Fibroblast of mammary gland (primary cell): ENCODE data around the gene EFCAB14.
"Not testable (repeated sequence)": the region's sequence is repeated elsewhere in the genome, so short reads cannot be mapped to it uniquely, and the experiment has no call there.

Experiments used
- DNase-seq: peaks from one replicate; pipeline ENCODE4 v3.0.0-alpha.2; 2010; ENCODE audit warnings: low read depth
- H3K4me3 ChIP-seq: 2 replicates; pipeline ENCODE4 v1.5.1; 2011; ENCODE audit warnings: low read depth, mild to moderate bottlenecking, low read length, moderate library complexity; ENCODE audit not compliant: control insufficient read depth
- TF ChIP-seq, protein P1 (sequence below): conservative IDR thresholded peaks from 2 replicates; pipeline ENCODE4 v1.5.1; 2011; ENCODE audit warnings: low read depth, low read length, inconsistent platforms; ENCODE audit not compliant: control insufficient read depth, insufficient read depth

The EFCAB14 gene

DNA sequence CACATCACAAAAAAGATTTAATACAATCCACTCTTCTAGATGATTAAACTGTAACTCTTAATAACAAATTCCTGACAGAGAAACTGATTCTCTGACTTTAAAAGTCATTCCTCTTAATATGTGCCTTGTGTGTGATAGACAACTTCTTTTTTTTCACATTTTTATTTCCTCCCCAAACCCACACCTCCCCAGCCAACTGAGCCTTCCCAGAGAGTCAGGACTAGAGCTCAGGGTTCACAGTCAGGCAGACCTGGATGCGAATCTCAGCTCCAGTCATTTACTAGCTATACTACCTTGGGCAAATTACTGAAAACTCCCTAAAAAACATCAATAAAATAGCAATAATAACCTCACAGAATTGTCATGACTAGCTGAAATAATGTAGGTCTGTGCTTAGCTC lies 64.9 kb downstream of the EFCAB14 start:
- TF ChIP-seq, protein P1, sequence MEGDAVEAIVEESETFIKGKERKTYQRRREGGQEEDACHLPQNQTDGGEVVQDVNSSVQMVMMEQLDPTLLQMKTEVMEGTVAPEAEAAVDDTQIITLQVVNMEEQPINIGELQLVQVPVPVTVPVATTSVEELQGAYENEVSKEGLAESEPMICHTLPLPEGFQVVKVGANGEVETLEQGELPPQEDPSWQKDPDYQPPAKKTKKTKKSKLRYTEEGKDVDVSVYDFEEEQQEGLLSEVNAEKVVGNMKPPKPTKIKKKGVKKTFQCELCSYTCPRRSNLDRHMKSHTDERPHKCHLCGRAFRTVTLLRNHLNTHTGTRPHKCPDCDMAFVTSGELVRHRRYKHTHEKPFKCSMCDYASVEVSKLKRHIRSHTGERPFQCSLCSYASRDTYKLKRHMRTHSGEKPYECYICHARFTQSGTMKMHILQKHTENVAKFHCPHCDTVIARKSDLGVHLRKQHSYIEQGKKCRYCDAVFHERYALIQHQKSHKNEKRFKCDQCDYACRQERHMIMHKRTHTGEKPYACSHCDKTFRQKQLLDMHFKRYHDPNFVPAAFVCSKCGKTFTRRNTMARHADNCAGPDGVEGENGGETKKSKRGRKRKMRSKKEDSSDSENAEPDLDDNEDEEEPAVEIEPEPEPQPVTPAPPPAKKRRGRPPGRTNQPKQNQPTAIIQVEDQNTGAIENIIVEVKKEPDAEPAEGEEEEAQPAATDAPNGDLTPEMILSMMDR, result no peak
- H3K4me3 ChIP-seq, result no peak overlapping the region
- DNase-seq, result no peak

DNA sequence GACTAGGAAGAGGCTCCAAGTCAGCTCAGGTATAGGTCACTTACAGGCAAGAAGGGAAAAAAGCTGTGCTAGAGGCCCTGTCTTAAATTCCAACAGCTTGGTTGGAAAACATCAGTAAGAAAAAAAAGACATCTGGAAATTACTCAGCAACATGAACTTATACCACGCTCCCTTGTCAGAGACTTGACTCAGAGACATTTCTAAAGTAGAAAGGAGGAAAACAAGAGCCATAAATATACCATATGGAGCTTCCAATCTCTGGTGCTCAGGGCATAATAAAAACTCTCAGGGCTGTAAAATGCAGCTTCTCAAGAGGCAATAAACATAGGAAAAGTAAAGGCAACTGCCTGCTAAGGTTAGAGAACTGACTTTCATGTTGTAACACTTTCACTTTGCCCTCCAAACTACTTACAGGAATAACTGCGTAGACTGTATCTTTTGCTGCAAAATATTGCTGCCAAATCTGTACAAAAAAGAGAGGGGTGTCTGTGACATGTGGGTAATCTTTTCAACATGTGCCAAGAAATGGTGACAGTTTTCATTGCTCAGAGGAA lies 65.4 kb downstream of the EFCAB14 start:
- TF ChIP-seq, protein P1, result no peak
- peak; percentile 46 for DNase-seq
- H3K4me3 ChIP-seq, result no peak overlapping the region

DNA sequence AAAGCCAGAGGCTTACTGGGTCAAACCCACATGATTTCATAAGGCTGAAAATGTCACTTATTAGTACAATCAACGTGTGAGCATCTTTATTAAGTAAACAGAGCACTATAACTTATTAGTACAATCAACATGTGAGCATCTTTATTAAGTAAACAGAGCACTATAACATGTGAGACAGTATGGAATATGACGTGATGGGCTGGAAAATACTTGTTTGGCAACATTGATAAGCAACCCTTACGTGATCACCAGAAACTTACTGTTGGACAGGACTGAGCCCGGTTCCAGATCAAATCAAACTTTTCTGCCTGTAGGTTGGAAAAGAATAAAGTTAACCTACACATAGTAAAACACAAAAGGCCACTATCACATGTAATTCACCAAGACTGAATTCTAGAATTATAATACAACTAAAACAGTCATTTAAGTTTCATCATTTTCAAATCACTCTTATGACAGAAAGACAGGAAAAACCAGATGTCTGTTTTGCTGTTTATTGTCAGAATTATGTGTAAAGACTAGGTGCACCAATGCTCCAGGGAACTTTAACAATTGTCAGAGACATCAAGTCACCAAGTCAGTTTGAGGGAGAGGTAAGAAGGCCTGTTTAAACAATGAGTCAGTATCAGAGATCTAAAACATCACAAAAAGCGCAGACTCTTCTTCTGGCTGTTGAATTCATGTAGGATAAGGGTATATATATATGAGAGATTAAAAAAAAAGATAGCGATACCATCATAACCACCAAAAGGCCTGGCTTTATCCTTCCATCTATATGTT lies 66.4 kb downstream of the EFCAB14 start:
- H3K4me3 ChIP-seq, result no peak overlapping the region
- TF ChIP-seq, protein P1, result no peak
- DNase-seq, result no peak

DNA sequence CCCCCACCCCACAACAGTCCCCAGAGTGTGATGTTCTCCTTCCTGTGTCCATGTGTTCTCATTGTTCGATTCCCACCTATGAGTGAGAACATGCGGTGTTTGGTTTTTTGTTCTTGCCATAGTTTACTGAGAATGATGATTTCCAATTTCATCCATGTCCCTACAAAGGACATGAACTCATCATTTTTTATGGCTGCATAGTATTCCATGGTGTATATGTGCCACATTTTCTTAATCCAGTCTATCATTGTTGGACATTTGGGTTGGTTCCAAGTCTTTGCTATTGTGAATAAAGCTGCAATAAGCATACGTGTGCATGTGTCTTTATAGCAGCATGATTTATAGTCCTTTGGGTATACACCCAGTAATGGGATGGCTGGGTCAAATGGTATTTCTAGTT lies 67.8 kb downstream of the EFCAB14 start:
- not testable (repeated sequence) for H3K4me3 ChIP-seq, DNase-seq

DNA sequence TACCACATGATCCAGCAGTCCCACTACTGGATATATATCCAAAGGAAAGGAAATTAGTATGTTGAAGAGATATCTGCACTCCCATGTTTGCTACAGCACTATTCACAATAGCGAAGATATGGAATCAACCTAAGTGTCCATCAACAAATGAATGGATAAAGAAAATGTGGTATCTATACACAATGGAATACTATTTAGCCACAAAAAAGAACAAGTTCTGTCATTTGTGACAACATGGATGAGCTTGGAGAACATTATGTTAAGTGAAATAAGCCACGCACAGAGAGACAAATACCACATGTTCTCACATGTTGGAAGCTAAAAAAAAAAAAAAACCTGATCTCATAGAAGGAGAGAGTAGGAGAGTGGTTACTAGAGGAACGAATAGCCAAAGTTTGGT lies 68.4 kb downstream of the EFCAB14 start:
- H3K4me3 ChIP-seq, result no peak overlapping the region
- DNase-seq, result no peak
- TF ChIP-seq, protein P1, result no peak

DNA sequence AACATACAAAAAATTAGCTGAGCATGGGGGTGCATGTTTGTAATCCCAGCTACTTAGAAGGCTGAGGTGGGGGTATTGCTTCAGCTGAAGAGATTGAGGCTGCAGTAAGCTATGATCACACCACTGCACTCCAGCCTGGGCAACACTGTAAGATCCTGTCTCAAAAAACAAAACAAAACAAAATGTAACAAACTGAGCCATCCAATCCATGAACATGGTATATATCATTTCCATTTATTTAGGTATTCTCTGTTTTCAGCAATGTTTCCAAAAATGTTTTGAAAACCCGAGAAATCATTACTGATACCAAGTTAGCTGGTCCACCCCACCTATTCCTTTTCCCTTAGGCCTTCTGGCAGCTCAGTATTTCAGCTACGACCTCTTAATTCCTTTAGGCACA lies 69.2 kb downstream of the EFCAB14 start:
- TF ChIP-seq, protein P1, result no peak
- no peak overlapping the region for H3K4me3 ChIP-seq
- no peak for DNase-seq

DNA sequence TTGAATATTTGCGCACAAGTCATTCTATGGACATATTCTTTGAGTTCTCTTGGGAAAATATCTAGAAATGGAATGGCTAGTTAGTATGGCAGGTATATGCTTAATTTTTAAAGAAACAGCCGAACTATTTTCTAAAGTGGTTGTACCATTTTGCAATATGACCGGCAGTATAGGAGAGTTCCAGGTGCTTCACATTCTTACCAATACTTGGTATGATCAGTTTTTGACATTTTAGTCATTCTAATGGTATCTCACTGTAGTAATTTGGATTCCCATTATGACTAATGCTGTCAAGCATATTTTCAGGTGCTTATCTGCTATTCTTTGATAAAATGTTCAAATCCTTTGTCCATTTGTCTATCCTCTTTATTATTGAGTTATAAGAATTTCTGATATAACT lies 71.3 kb downstream of the EFCAB14 start:
- H3K4me3 ChIP-seq, result no peak overlapping the region
- TF ChIP-seq, protein P1, result no peak
- no peak for DNase-seq
